Activated CD4-positive, CD25-positive, alpha-beta regulatory T cell (primary cell): ENCODE measurements around the gene PMEPA1.

ENCODE experiments used
- DNase-seq, 4 experiments: peaks; one replicate each; lab custom pipeline; 2025; lab: John Stamatoyannopoulos, UW

Gene PMEPA1

GRCh38 chr20:57661746-57662455 is 47.9 kb downstream of the PMEPA1 start:
- no peak for DNase-seq

- no peak for DNase-seq
Observed at GRCh38 chr20:57660922-57661745, 48.7 kb downstream of the PMEPA1 start.

- no peak for DNase-seq
Observed at GRCh38 chr20:57660181-57660921, 49.5 kb downstream of the PMEPA1 start.

- no peak for DNase-seq
Observed at GRCh38 chr20:57659517-57660180, 50.2 kb downstream of the PMEPA1 start.

- DNase-seq = no peak
Observed at GRCh38 chr20:57658833-57659516, 50.8 kb downstream of the PMEPA1 start.

GRCh38 chr20:57658447-57658832 is 51.4 kb downstream of the PMEPA1 start:
- no peak for DNase-seq

GRCh38 chr20:57657535-57658446 is 52.0 kb downstream of the PMEPA1 start:
- DNase-seq = peak in 2 of 4 experiments; percentile 21 to 32

GRCh38 chr20:57656821-57657534 is 52.8 kb downstream of the PMEPA1 start:
- DNase-seq = no peak

GRCh38 chr20:57656252-57656820 is 53.5 kb downstream of the PMEPA1 start:
- DNase-seq = no peak

GRCh38 chr20:57655809-57656155 is 54.0 kb downstream of the PMEPA1 start:
- no peak for DNase-seq

GRCh38 chr20:57654998-57655808 is 54.6 kb downstream of the PMEPA1 start:
- DNase-seq = no peak

GRCh38 chr20:57654363-57654997 is 55.3 kb downstream of the PMEPA1 start:
- DNase-seq = peak in 3 of 4 experiments; percentile 9 to 27 (median 13)

GRCh38 chr20:57653910-57654309 is 55.9 kb downstream of the PMEPA1 start:
- no peak for DNase-seq

GRCh38 chr20:57653546-57653900 is 56.3 kb downstream of the PMEPA1 start:
- DNase-seq = no peak

- DNase-seq = no peak
Observed at GRCh38 chr20:57652606-57653545, 56.9 kb downstream of the PMEPA1 start.

GRCh38 chr20:57651881-57652605 is 57.8 kb downstream of the PMEPA1 start:
- DNase-seq = no peak
